SHP77 treated with DMSO at 0.1 percent for 48 hours (cell line): ENCODE measurements around the gene RAB10.
"Not testable (repeated sequence)": the region's sequence is repeated elsewhere in the genome, so short reads cannot be mapped to it uniquely, and the experiment has no call there.

ENCODE experiments used
- DNase-seq: peaks from one replicate; lab custom pipeline; 2025; lab: John Stamatoyannopoulos, UW

RAB10 gene

GRCh38 chr2:26016012-26016705, 17.7 kb upstream of the RAB10 start:
- DNase-seq = no peak

GRCh38 chr2:26016706-26017045, 17.2 kb upstream of the RAB10 start:
- not testable (repeated sequence) for DNase-seq

GRCh38 chr2:26017464-26018183, 16.3 kb upstream of the RAB10 start:
- no peak for DNase-seq

- no peak for DNase-seq
These were observed 15.5 kb upstream of the RAB10 start for GRCh38 chr2:26018184-26019055.

- DNase-seq = no peak
These were observed 13.6 kb upstream of the RAB10 start for GRCh38 chr2:26020231-26020640.

GRCh38 chr2:26024260-26024659, 9.6 kb upstream of the RAB10 start:
- no peak for DNase-seq

GRCh38 chr2:26025509-26025908, 8.4 kb upstream of the RAB10 start:
- no peak for DNase-seq

- DNase-seq = not testable (repeated sequence)
These were observed 5.8 kb upstream of the RAB10 start for GRCh38 chr2:26028083-26028482.

GRCh38 chr2:26032586-26033269, 1.2 kb upstream of the RAB10 start:
- DNase-seq = not testable (repeated sequence)

GRCh38 chr2:26033270-26033817, 540 bp upstream of the RAB10 start:
- DNase-seq = peak; percentile 90

- no peak for DNase-seq
These were observed 731 bp downstream of the RAB10 start for GRCh38 chr2:26034637-26034992.

GRCh38 chr2:26035090-26035743, 1.3 kb downstream of the RAB10 start:
- DNase-seq = no peak

- DNase-seq = no peak
These were observed 5.9 kb downstream of the RAB10 start for GRCh38 chr2:26039603-26040323.

- DNase-seq = no peak
These were observed 9.2 kb downstream of the RAB10 start for GRCh38 chr2:26043109-26043508.

- DNase-seq = no peak
These were observed 10.2 kb downstream of the RAB10 start for GRCh38 chr2:26043862-26044696.

GRCh38 chr2:26048791-26049190, 14.9 kb downstream of the RAB10 start:
- no peak for DNase-seq

- no peak for DNase-seq
These were observed 15.8 kb downstream of the RAB10 start for GRCh38 chr2:26049641-26050040.

- DNase-seq = no peak
These were observed 18.9 kb downstream of the RAB10 start for GRCh38 chr2:26052740-26053139.

- DNase-seq = no peak
These were observed 20.9 kb downstream of the RAB10 start for GRCh38 chr2:26054598-26055348.
